ENCODE data around the gene ATP6V0E2.

ATP6V0E2 gene

GRCh38 chr7:149861728-149862045 is 12.1 kb upstream of the ATP6V0E2 start:
- in situ Hi-C loops (cut with MboI; ENCODE audit: low sequenced_read_pairs): no loop called here

DNA sequence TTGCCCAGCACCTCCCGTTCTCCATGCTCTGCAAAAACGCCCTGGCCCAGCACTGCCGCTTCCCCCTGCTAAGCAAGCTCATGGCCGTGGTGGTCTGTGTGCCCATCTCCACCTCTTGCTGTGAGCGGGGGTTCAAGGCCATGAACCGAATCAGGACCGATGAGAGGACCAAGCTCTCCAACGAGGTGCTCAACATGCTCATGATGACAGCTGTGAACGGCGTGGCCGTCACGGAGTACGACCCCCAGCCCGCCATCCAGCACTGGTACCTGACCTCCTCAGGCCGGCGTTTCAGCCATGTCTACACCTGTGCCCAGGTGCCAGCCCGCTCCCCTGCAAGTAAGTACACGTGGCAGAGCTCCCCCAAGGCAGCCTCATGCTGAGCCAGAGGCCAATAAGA is 11.6 kb upstream of the ATP6V0E2 start:
- in situ Hi-C loops (cut with MboI; ENCODE audit: low sequenced_read_pairs): no loop called here

GRCh38 chr7:149863500-149863899 is 10.3 kb upstream of the ATP6V0E2 start:
- in situ Hi-C loops (cut with MboI; ENCODE audit: low sequenced_read_pairs): no loop called here

DNA sequence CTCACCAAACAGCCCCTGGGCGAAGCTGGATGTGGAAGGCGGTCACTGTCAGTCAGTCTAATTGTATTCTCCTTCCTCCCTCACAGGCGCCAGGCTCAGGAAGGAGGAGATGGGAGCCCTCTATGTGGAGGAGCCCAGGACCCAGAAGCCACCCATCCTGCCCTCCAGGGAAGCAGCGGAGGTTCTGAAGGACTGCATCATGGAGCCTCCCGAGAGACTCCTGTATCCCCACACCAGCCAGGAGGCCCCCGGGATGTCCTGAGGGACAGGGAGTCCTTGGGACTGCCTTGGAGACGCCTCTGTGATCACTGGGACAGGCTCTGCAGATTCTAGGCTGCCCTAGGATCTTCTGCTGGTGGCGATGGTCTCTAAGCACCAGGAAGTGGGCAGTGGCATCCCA is 9.7 kb upstream of the ATP6V0E2 start:
- in situ Hi-C loops (cut with MboI; ENCODE audit: low sequenced_read_pairs): no loop called here

- in situ Hi-C loops (cut with MboI; ENCODE audit: low sequenced_read_pairs): no loop called here
Observed at GRCh38 chr7:149864751-149865150, 9.0 kb upstream of the ATP6V0E2 start.

- in situ Hi-C loops (cut with MboI; ENCODE audit: low sequenced_read_pairs): no loop called here
Observed at GRCh38 chr7:149865437-149865836, 8.3 kb upstream of the ATP6V0E2 start.

DNA sequence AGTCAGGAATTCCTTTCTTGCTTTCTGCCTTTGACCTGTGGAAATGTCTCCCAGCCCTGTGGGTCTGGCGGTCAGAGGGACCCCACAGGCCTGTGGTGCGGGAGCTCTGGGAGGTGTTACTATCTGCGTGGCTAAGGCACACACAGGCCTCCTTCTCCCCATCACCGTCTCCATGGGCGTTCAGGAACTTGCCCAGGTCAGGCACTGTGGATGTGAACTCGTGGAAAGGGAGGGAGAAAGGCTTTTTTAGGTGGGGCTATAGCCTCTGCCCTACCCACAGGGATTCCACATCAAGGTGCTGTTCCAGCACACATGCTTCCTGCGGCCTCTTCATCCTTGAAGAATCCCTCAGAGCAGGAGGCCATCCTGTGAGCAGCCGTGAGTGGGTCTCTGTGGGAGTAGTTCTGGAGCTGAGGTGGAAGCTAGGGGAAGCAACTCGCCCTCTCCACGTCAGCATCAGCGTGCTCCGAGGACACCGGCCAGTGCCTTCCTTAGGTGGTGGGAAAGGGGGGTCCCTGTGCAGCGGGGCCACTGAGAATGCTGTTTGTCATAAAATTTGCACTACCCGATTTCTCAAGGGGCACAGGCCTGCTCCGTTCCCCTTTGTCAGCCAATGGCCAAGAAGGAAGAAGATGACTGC is 7.5 kb upstream of the ATP6V0E2 start:
- in situ Hi-C loops (cut with MboI; ENCODE audit: low sequenced_read_pairs): no loop called here

DNA sequence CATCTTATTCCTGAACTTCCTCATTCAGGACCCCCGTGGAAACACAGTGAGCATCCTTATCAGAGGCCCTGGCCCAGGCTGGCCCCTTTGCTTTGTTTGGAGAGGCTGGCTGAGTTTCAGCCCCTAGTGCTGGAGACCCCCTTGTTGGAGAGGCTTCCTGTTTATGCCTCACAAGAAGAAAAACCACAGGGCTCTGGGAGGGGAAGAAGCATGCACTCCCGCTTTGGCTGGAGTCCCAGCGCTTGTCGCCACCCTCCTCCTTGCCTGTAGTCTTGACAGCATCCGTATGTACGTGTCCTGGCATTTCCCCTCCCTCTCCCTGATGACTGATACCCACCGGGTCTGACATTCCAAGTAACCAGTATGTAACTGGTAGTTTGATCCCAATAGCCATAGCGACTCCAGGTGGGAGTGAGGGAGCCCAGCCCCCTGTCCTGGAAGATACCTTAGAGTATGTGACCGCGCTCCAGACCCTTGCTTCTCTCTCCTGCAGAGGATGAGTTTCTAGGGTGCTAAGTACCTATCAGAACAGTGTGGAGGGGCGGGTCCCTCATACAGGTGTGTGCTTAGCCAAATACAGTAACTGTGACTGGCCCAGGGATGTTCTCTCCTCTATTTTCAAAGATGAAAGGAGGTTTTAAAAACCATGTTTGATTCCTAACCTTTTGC is 6.9 kb upstream of the ATP6V0E2 start:
- in situ Hi-C loops (cut with MboI; ENCODE audit: low sequenced_read_pairs): no loop called here

DNA sequence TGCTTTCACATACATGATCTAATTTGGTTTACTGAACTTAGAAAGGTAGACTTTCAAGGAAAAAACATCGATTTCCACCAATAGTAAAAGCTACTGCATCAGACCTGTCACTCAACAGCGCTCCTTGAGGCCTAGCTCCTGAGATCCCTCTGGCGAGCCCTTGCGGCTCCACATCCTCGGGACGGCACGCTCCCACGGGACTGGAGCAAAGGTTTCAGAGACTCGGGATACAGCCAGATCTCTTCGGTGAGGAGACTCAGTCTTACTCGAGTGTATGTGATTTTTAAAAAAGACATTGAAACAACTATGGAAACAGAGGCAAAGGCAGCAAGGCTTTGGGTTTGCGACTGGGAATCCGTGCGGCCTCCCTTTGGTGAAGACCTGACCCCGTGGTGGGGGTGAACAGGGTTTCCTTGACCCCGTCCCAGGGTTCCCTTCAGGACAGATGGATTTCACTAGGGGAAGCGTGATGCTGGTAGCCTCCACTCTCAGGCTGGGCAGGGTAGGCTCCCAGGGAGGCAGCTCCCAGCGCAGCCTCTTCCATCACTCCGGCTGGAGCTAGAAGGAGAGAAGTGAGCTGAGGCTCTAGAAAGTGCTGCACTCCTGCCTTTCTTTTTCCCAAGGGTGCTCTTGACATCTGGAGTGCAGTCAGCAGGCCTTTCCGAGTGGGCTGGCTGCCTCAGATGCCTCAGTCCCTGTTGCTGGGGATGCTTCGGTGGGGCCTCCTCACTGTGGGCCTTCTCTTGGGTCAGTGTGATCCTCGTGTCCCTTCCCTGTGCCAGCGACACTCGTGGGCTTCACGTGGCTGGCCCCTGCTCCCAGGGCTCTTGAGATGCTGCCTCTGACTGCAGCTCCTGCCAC is 5.8 kb upstream of the ATP6V0E2 start:
- in situ Hi-C loops (cut with MboI; ENCODE audit: low sequenced_read_pairs): no loop called here

- in situ Hi-C loops (cut with MboI; ENCODE audit: low sequenced_read_pairs): no loop called here
Observed at GRCh38 chr7:149868623-149869290, 5.0 kb upstream of the ATP6V0E2 start.

DNA sequence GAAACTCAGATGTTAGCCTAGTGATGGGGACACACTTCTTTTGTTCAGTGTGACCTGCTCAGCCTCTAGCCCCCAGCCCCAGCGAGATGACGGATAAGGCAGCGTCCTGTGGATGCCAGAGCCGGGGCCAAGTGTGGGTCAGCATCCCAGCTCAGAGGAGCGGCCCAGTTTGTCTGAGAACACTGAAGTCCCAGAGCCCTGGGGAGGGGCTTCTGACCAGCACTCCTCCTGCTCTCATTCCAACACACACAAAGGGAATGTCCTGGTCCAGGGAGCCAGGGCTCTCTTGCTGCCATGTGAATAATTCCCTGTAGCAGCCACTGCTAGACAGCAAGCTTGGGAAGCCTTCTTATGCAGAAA is 4.5 kb upstream of the ATP6V0E2 start:
- in situ Hi-C loops (cut with MboI; ENCODE audit: low sequenced_read_pairs): no loop called here

- in situ Hi-C loops (cut with MboI; ENCODE audit: low sequenced_read_pairs): no loop called here
Observed at GRCh38 chr7:149869867-149870266, 3.9 kb upstream of the ATP6V0E2 start.

DNA sequence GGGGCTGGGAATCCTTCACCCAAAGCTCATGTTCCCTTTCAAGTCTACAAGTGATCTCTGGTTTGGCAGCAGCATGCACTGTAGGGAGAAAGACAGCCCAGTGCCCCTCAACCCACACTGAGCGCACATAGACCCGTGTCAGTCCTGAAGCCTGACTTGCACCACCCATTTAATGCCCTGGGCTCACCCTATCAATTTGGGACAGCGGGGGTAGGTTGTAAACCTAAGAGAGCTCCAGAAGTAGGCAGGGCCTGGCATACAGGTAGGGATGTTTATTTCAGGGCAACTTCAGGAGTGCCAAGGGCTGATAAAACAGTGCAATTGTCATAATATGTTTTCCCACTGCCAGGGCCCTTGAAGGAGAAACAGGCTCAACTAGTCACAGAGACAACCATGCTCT is 3.5 kb upstream of the ATP6V0E2 start:
- in situ Hi-C loops (cut with MboI; ENCODE audit: low sequenced_read_pairs): no loop called here

DNA sequence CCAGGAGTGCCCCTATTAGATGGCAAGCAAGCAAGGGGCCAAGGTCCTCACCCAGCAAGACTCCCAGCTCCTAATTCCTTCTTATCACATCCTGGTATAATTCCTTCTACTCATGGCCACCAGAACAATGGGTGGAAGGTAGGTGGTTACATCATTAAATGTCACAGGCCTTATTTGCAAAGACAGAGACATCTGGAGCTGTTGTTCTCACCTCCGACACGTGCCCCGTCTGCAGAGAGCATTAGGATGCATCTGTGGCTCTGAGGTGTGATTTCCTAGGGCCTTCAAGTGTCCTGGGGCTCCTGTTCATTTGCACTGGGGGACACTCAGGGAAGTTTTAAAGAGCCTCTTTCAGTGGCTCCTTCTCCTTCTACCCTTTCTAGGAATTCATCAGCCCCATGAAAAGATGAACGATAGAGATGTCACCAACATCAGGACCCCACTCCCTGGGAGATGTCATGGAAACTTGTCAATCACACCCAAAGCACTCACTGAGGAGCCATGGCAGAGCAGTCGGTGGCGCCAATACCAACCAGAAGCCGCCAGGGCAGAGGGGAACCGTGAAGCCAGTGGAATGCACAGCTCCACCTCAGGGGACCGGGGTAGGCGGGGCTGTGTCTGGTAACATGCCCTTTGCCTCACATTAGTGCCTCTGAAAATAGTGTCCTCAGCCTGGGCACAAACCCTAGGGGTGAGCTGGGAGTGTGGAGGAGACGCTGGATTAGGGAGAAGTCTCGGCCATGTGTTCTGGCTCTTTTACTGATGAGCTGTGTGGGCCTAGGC is 2.9 kb upstream of the ATP6V0E2 start:
- in situ Hi-C loops (cut with MboI; ENCODE audit: low sequenced_read_pairs): no loop called here

GRCh38 chr7:149871576-149871975 is 2.2 kb upstream of the ATP6V0E2 start:
- in situ Hi-C loops (cut with MboI; ENCODE audit: low sequenced_read_pairs): no loop called here

GRCh38 chr7:149872419-149873073 is 1.2 kb upstream of the ATP6V0E2 start:
- in situ Hi-C loops (cut with MboI; ENCODE audit: low sequenced_read_pairs): no loop called here

- in situ Hi-C loops (cut with MboI; ENCODE audit: low sequenced_read_pairs): no loop called here
Observed at GRCh38 chr7:149873970-149874643, 338 bp downstream of the ATP6V0E2 start.

- in situ Hi-C loops (cut with MboI; ENCODE audit: low sequenced_read_pairs): no loop called here
Observed at GRCh38 chr7:149874644-149875028, 867 bp downstream of the ATP6V0E2 start.

- in situ Hi-C loops (cut with MboI; ENCODE audit: low sequenced_read_pairs): no loop called here
Observed at GRCh38 chr7:149875396-149875795, 1.6 kb downstream of the ATP6V0E2 start.
